ENCODE data around the gene PRICKLE2.

Gene PRICKLE2

GRCh38 chr3:64155328-64155727 is 69.9 kb downstream of the PRICKLE2 start:
- no peaks in the 10 kb centered on the region for H3K9me3 ChIP-seq (replicated peaks; ENCODE audit: insufficient read depth, low read length)
- H3K79me2 ChIP-seq (ENCODE audit: low read length) = no peaks in the 10 kb centered on the region
- no peak overlapping the region for H2AFZ ChIP-seq (ENCODE audit: low read length)
- DNase-seq = no peak
- no peaks in the 10 kb centered on the region for H3K9me2 ChIP-seq (replicated peaks; ENCODE audit: insufficient read depth, low read length)
- no peak overlapping the region for H3K4me2 ChIP-seq (ENCODE audit: low read depth, low read length)
- H3F3A ChIP-seq (ENCODE audit: insufficient read depth, low read length) = no peaks in the 10 kb centered on the region
- no peak overlapping the region for H3K4me3 ChIP-seq (ENCODE audit: low read length)
- H3K27me3 ChIP-seq (replicated peaks; ENCODE audit: insufficient read depth, low read length) = no peaks in the 10 kb centered on the region
- no peaks in the 10 kb centered on the region for H3K36me3 ChIP-seq (replicated peaks; ENCODE audit: insufficient read depth, low read length)
- H3K4me1 ChIP-seq (ENCODE audit: low read length) = peaks cover under 1% of the 10 kb centered on the region; the same call in 1 of the 2 replicates
- TF ChIP-seq CTCF (IDR thresholded peaks at IDR 0.05; ENCODE audit: low read length) (no peak), EZH2phosphoT487 (IDR thresholded peaks at IDR 0.05; ENCODE audit: low read length) (no peak)
- no peak overlapping the region for H3K27ac ChIP-seq (ENCODE audit: low read length)
- no peak overlapping the region for H3K9ac ChIP-seq (ENCODE audit: low read length)
- H4K20me1 ChIP-seq (ENCODE audit: insufficient read depth, low read length) = no peaks in the 10 kb centered on the region

GRCh38 chr3:64152676-64153466 is 72.4 kb downstream of the PRICKLE2 start:
- Histone ChIP-seq H4K20me1 (ENCODE audit: insufficient read depth, low read length) (no peaks in the 10 kb centered on the region), H3K27ac (ENCODE audit: low read length) (no peak overlapping the region)
- no peak for TF ChIP-seq CTCF (IDR thresholded peaks at IDR 0.05; ENCODE audit: low read length)
- TF ChIP-seq EZH2phosphoT487 (IDR thresholded peaks at IDR 0.05; ENCODE audit: low read length) = no peak
- no peak for TF ChIP-seq EZH2 (optimal IDR thresholded peaks at IDR 0.05; ENCODE audit: low read depth, low read length)

GRCh38 chr3:64152086-64152485 is 73.2 kb downstream of the PRICKLE2 start:
- no peak overlapping the region for H3K4me3 ChIP-seq (ENCODE audit: low read length)
- H3K36me3 ChIP-seq (replicated peaks; ENCODE audit: insufficient read depth, low read length) = no peaks in the 10 kb centered on the region
- H3K9me3 ChIP-seq (replicated peaks; ENCODE audit: insufficient read depth, low read length) = no peaks in the 10 kb centered on the region
- no peaks in the 10 kb centered on the region for H3K27me3 ChIP-seq (replicated peaks; ENCODE audit: insufficient read depth, low read length)
- TF ChIP-seq EZH2 (optimal IDR thresholded peaks at IDR 0.05; ENCODE audit: low read depth, low read length) (no peak), EZH2phosphoT487 (IDR thresholded peaks at IDR 0.05; ENCODE audit: low read length) (no peak), CTCF (IDR thresholded peaks at IDR 0.05; ENCODE audit: low read length) (no peak)
- H3K79me2 ChIP-seq (ENCODE audit: low read length) = no peaks in the 10 kb centered on the region
- DNase-seq = no peak
- no peaks in the 10 kb centered on the region for H3F3A ChIP-seq (ENCODE audit: insufficient read depth, low read length)
- H4K20me1 ChIP-seq (ENCODE audit: insufficient read depth, low read length) = no peaks in the 10 kb centered on the region
- no peak overlapping the region for H2AFZ ChIP-seq (ENCODE audit: low read length)
- H3K9me2 ChIP-seq (replicated peaks; ENCODE audit: insufficient read depth, low read length) = no peaks in the 10 kb centered on the region
- H3K4me1 ChIP-seq (ENCODE audit: low read length) = no peaks in the 10 kb centered on the region
- no peak overlapping the region for H3K9ac ChIP-seq (ENCODE audit: low read length)
- no peak overlapping the region for H3K27ac ChIP-seq (ENCODE audit: low read length)
- H3K4me2 ChIP-seq (ENCODE audit: low read depth, low read length) = no peak overlapping the region

More at GRCh38 chr3:64152676-64153466, 72.4 kb downstream of the PRICKLE2 start:
- no peak overlapping the region for H3K4me2 ChIP-seq (ENCODE audit: low read depth, low read length)
- no peaks in the 10 kb centered on the region for H3K36me3 ChIP-seq (replicated peaks; ENCODE audit: insufficient read depth, low read length)
- no peak overlapping the region for H3K9ac ChIP-seq (ENCODE audit: low read length)
- DNase-seq = no peak
- H3F3A ChIP-seq (ENCODE audit: insufficient read depth, low read length) = no peaks in the 10 kb centered on the region
- H2AFZ ChIP-seq (ENCODE audit: low read length) = no peak overlapping the region
- H3K9me3 ChIP-seq (replicated peaks; ENCODE audit: insufficient read depth, low read length) = no peaks in the 10 kb centered on the region
- H3K9me2 ChIP-seq (replicated peaks; ENCODE audit: insufficient read depth, low read length) = no peaks in the 10 kb centered on the region
- H3K4me3 ChIP-seq (ENCODE audit: low read length) = no peak overlapping the region
- H3K27me3 ChIP-seq (replicated peaks; ENCODE audit: insufficient read depth, low read length) = no peaks in the 10 kb centered on the region
- H3K79me2 ChIP-seq (ENCODE audit: low read length) = no peaks in the 10 kb centered on the region
- no peaks in the 10 kb centered on the region for H3K4me1 ChIP-seq (ENCODE audit: low read length)

Measured in MM.1S (cell line).